ENCODE measurements around the gene RNASE7.

Gene RNASE7

DNA sequence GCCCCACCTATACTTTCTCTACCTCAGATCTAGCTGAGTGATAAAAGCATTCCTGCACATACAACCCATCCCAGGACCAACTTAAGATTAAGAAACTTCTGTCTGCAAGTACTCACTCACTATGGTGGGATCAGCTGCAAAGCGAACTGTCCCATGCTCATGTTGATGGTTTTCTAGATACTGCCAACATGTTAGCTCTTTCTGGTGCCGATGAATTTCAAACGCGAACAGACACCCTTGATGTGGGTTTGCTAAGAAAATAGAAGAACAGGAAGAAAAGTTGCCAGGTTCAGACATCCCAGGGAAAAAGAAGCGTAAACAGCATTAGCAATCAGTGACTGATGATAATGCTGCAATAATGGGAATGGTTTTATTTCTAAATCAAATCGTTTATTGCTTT is 44.6 kb upstream of the RNASE7 start:
- Histone ChIP-seq H2AFZ (ENCODE audit: low read length) (no peak overlapping the region), H3K9ac (ENCODE audit: low read length) (no peak overlapping the region), H3K4me1 (ENCODE audit: insufficient read depth, low read length, severe bottlenecking) (no peaks in the 10 kb centered on the region), H3K4me2 (ENCODE audit: low read length) (no peak overlapping the region), H3K9me3 (ENCODE audit: low read length) (no peaks in the 10 kb centered on the region), H3K27me3 (ENCODE audit: insufficient read depth, low read length) (no peaks in the 10 kb centered on the region), H3F3A (ENCODE audit: insufficient read depth, low read length) (no peaks in the 10 kb centered on the region), H3K79me2 (ENCODE audit: insufficient read depth, low read length) (no peaks in the 10 kb centered on the region), H3K9me2 (ENCODE audit: low read depth, low read length) (no peaks in the 10 kb centered on the region), H4K20me1 (ENCODE audit: insufficient read depth, low read length) (no peaks in the 10 kb centered on the region), H3K36me3 (ENCODE audit: insufficient read depth, low read length) (peaks cover 53% of the 10 kb centered on the region), H3K27ac (ENCODE audit: low read depth, low read length, poor library complexity, severe bottlenecking) (no peak overlapping the region), H3K4me3 (ENCODE audit: low read depth, low read length, poor library complexity, severe bottlenecking) (no peak overlapping the region)
- no peak for TF ChIP-seq EZH2 (IDR thresholded peaks at IDR 0.05; ENCODE audit: borderline replicate concordance, low read length)
- TF ChIP-seq, protein P1, sequence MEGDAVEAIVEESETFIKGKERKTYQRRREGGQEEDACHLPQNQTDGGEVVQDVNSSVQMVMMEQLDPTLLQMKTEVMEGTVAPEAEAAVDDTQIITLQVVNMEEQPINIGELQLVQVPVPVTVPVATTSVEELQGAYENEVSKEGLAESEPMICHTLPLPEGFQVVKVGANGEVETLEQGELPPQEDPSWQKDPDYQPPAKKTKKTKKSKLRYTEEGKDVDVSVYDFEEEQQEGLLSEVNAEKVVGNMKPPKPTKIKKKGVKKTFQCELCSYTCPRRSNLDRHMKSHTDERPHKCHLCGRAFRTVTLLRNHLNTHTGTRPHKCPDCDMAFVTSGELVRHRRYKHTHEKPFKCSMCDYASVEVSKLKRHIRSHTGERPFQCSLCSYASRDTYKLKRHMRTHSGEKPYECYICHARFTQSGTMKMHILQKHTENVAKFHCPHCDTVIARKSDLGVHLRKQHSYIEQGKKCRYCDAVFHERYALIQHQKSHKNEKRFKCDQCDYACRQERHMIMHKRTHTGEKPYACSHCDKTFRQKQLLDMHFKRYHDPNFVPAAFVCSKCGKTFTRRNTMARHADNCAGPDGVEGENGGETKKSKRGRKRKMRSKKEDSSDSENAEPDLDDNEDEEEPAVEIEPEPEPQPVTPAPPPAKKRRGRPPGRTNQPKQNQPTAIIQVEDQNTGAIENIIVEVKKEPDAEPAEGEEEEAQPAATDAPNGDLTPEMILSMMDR (IDR thresholded peaks at IDR 0.05; ENCODE audit: low read length): no peak

DNA sequence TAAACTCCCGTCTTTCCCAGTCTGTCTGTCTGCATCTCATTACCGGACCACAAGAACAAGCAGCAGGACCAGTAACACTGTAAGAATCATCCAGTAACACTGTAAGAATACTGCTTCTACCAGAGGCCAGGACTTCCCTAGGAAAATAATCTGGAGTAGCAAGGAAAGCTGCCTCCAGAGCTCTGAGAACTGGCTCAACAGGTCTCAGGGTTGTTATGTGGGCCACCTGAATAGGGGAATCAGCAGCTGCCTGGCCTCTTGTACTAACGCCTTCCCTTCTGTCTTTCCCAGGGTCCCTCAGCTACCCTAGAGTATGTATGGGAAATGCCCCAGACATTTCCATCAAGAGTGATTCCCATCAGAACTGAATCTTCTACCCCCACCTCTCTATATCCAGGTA is 44.0 kb upstream of the RNASE7 start:
- H3K27ac ChIP-seq (ENCODE audit: low read depth, low read length, poor library complexity, severe bottlenecking): no peak overlapping the region
- no peaks in the 10 kb centered on the region for H4K20me1 ChIP-seq (ENCODE audit: insufficient read depth, low read length)
- H3K4me1 ChIP-seq (ENCODE audit: insufficient read depth, low read length, severe bottlenecking): no peaks in the 10 kb centered on the region
- H3K9me2 ChIP-seq (ENCODE audit: low read depth, low read length): no peaks in the 10 kb centered on the region
- no peaks in the 10 kb centered on the region for H3K9me3 ChIP-seq (ENCODE audit: low read length)
- peaks cover 47% of the 10 kb centered on the region for H3K36me3 ChIP-seq (ENCODE audit: insufficient read depth, low read length)
- TF ChIP-seq EZH2 (IDR thresholded peaks at IDR 0.05; ENCODE audit: borderline replicate concordance, low read length): no peak
- TF ChIP-seq, protein P1 (IDR thresholded peaks at IDR 0.05; ENCODE audit: low read length): no peak
- no peak overlapping the region for H2AFZ ChIP-seq (ENCODE audit: low read length)
- H3K9ac ChIP-seq (ENCODE audit: low read length): no peak overlapping the region
- no peak overlapping the region for H3K4me2 ChIP-seq (ENCODE audit: low read length)
- H3K27me3 ChIP-seq (ENCODE audit: insufficient read depth, low read length): no peaks in the 10 kb centered on the region
- no peaks in the 10 kb centered on the region for H3F3A ChIP-seq (ENCODE audit: insufficient read depth, low read length)
- no peaks in the 10 kb centered on the region for H3K79me2 ChIP-seq (ENCODE audit: insufficient read depth, low read length)
- no peak overlapping the region for H3K4me3 ChIP-seq (ENCODE audit: low read depth, low read length, poor library complexity, severe bottlenecking)

DNA sequence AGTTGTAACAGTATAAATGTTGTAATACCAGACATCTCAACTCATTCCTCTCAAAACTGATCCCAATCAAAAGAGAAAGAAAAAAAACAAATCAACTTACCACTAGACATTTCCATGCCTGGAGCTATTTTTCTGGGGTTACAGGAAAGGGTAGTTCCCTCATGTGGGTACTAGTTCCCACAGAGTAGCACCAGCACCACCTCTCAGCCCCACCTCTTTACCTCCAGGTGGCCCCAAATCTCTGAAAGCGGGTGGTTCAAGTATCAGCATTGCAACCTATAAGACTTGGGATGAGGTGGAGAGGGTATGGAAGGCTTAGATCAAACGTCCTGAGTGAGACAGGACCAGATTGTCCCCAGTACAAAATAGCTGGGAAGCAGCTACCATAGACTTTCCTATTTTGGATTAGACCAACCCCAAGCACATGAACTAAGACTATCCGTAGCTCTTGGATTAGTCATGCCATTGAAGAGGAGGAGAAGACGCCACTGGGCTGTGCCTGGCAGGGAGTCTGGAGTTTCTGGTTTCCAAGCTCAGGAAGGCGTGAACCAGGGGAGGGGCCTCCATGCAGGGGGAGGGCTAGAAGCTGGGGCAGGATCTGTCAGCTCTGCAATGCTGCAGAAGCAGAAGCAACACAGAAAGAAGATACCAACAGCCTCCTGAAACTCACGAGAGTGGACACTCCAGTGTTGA is 43.3 kb upstream of the RNASE7 start, which contains the start of gene SLC39A2:
TSS of gene SLC39A2 (plus strand) at position 620 of the 693 bp plus-strand sequence. CDS start 154 bp downstream, outside the sequence.
- Histone ChIP-seq H2AFZ (ENCODE audit: low read length) (no peak within 1 kb of the TSS), H3K27me3 (ENCODE audit: insufficient read depth, low read length) (no peaks in the 10 kb centered on the region), H3K4me2 (ENCODE audit: low read length) (no peak within 1 kb of the TSS), H3K27ac (ENCODE audit: low read depth, low read length, poor library complexity, severe bottlenecking) (no peak within 1 kb of the TSS), H3K9ac (ENCODE audit: low read length) (no peak within 1 kb of the TSS), H3K4me3 (ENCODE audit: low read depth, low read length, poor library complexity, severe bottlenecking) (no peak within 1 kb of the TSS), H3K79me2 (ENCODE audit: insufficient read depth, low read length) (no peaks in the 10 kb centered on the region), H3K4me1 (ENCODE audit: insufficient read depth, low read length, severe bottlenecking) (no peaks in the 10 kb centered on the region), H3F3A (ENCODE audit: insufficient read depth, low read length) (no peaks in the 10 kb centered on the region), H3K9me3 (ENCODE audit: low read length) (no peaks in the 10 kb centered on the region), H4K20me1 (ENCODE audit: insufficient read depth, low read length) (no peaks in the 10 kb centered on the region), H3K36me3 (ENCODE audit: insufficient read depth, low read length) (peaks cover 40% of the 10 kb centered on the region), H3K9me2 (ENCODE audit: low read depth, low read length) (no peaks in the 10 kb centered on the region)
- TF ChIP-seq EZH2 (IDR thresholded peaks at IDR 0.05; ENCODE audit: borderline replicate concordance, low read length): no peak
- TF ChIP-seq, protein P1 (IDR thresholded peaks at IDR 0.05; ENCODE audit: low read length): no peak
